ENCODE results near the gene FBXO46.

Gene FBXO46

GRCh38 chr19:45730368-45731288 lies at the start of gene FBXO46:
Gene FBXO46 (minus strand): TSS chr19:45730896. CDS start chr19:45713495, 17,401 bp downstream.
- H3K4me3 ChIP-seq (ENCODE audit: low read depth, low read length) = peak within 1 kb of the TSS; percentile 66
- DNase-seq (ENCODE audit: low read depth) = peak; percentile 96

GRCh38 chr19:45780146-45780447 lies 49.4 kb upstream of the FBXO46 start:
- no peak for DNase-seq (ENCODE audit: low read depth)
- H3K4me3 ChIP-seq (ENCODE audit: low read depth, low read length) = peak overlapping the region; percentile 58

- H3K4me3 ChIP-seq (ENCODE audit: low read depth, low read length) = peak overlapping the region; percentile 58
- DNase-seq (ENCODE audit: low read depth) = no peak
Observed at GRCh38 chr19:45779231-45780145, 48.8 kb upstream of the FBXO46 start.

GRCh38 chr19:45778010-45778661 lies 47.4 kb upstream of the FBXO46 start:
- no peak for DNase-seq (ENCODE audit: low read depth)

GRCh38 chr19:45777395-45777961 lies 46.8 kb upstream of the FBXO46 start:
- H3K4me3 ChIP-seq (ENCODE audit: low read depth, low read length) = no peak overlapping the region
- no peak for DNase-seq (ENCODE audit: low read depth)

More at GRCh38 chr19:45778010-45778661, 47.4 kb upstream of the FBXO46 start:
- no peak overlapping the region for H3K4me3 ChIP-seq (ENCODE audit: low read depth, low read length)

GRCh38 chr19:45774765-45775164 lies 44.1 kb upstream of the FBXO46 start:
- H3K4me3 ChIP-seq (ENCODE audit: low read depth, low read length) = no peak overlapping the region
- no peak for DNase-seq (ENCODE audit: low read depth)

GRCh38 chr19:45773384-45773783 lies 42.7 kb upstream of the FBXO46 start:
- DNase-seq (ENCODE audit: low read depth) = no peak
- H3K4me3 ChIP-seq (ENCODE audit: low read depth, low read length) = no peak overlapping the region

GRCh38 chr19:45772912-45773311 lies 42.2 kb upstream of the FBXO46 start:
- no peak overlapping the region for H3K4me3 ChIP-seq (ENCODE audit: low read depth, low read length)
- no peak for DNase-seq (ENCODE audit: low read depth)

- H3K4me3 ChIP-seq (ENCODE audit: low read depth, low read length) = no peak overlapping the region
- no peak for DNase-seq (ENCODE audit: low read depth)
Observed at GRCh38 chr19:45772130-45772840, 41.6 kb upstream of the FBXO46 start.

- H3K4me3 ChIP-seq (ENCODE audit: low read depth, low read length) = no peak overlapping the region
- no peak for DNase-seq (ENCODE audit: low read depth)
Observed at GRCh38 chr19:45771311-45771933, 40.7 kb upstream of the FBXO46 start.

GRCh38 chr19:45770192-45771101 lies 39.8 kb upstream of the FBXO46 start:
- DNase-seq (ENCODE audit: low read depth) = peak; percentile 96
- H3K4me3 ChIP-seq (ENCODE audit: low read depth, low read length) = peak overlapping the region; percentile 56

GRCh38 chr19:45769821-45770191 lies 39.1 kb upstream of the FBXO46 start:
- DNase-seq (ENCODE audit: low read depth) = no peak
- peak overlapping the region; percentile 56 for H3K4me3 ChIP-seq (ENCODE audit: low read depth, low read length)

- DNase-seq (ENCODE audit: low read depth) = peak; percentile 94
- H3K4me3 ChIP-seq (ENCODE audit: low read depth, low read length) = peak within 1 kb of the TSS; percentile 78
Observed at GRCh38 chr19:45768984-45769782, 38.5 kb upstream of the FBXO46 start, which contains the start of gene SIX5. Gene SIX5 (minus strand): TSS chr19:45769252. CDS start chr19:45768844, 408 bp downstream.

- peak overlapping the region; percentile 78 for H3K4me3 ChIP-seq (ENCODE audit: low read depth, low read length)
- DNase-seq (ENCODE audit: low read depth) = no peak
Observed at GRCh38 chr19:45768655-45768983, 37.9 kb upstream of the FBXO46 start.

GRCh38 chr19:45767881-45768654 lies 37.4 kb upstream of the FBXO46 start:
- H3K4me3 ChIP-seq (ENCODE audit: low read depth, low read length) = peak overlapping the region; percentile 78
- DNase-seq (ENCODE audit: low read depth) = no peak

- peak; percentile 77 for DNase-seq (ENCODE audit: low read depth)
- peak overlapping the region; percentile 78 for H3K4me3 ChIP-seq (ENCODE audit: low read depth, low read length)
Observed at GRCh38 chr19:45767410-45767880, 36.7 kb upstream of the FBXO46 start.
